Transverse colon (tissue), 4 donors: ENCODE data around the gene GID4.

Source experiments
- EP300 ChIP-seq: sonication (generic); formaldehyde crosslinking; IDR thresholded peaks from one replicate; pipeline ENCODE4 v1.6.1; 2017; ENCODE audit warnings: antibody characterized with exemption, low read depth
- POLR2A ChIP-seq: fragments of 450-650 bp; IDR thresholded peaks from one replicate; pipeline ENCODE4 v1.6.1; 2016; ENCODE audit warnings: antibody characterized with exemption, mild to moderate bottlenecking, moderate library complexity
- POLR2AphosphoS5 ChIP-seq, 3 donors: sonication (generic); formaldehyde crosslinking; IDR thresholded peaks; one replicate each; pipeline ENCODE4 v1.6.1; 2016; ENCODE audit warnings: antibody characterized with exemption in 3 of 3
- TF ChIP-seq, protein P1 (sequence below), 5 experiments: fragments of 200-600 bp in 3 of 5; fragments of 450-650 bp in 2 of 5; sonication (generic) in 3 of 5; IDR thresholded peaks; 1 replicate in 2 of 5; 2 replicates in 3 of 5; pipeline ENCODE4 v1.5.1; 2016 to 2017; ENCODE audit warnings: antibody characterized with exemption in 5 of 5, inconsistent platforms in 3 of 5, mild to moderate bottlenecking in 2 of 5, moderate library complexity in 1 of 5

DNA sequence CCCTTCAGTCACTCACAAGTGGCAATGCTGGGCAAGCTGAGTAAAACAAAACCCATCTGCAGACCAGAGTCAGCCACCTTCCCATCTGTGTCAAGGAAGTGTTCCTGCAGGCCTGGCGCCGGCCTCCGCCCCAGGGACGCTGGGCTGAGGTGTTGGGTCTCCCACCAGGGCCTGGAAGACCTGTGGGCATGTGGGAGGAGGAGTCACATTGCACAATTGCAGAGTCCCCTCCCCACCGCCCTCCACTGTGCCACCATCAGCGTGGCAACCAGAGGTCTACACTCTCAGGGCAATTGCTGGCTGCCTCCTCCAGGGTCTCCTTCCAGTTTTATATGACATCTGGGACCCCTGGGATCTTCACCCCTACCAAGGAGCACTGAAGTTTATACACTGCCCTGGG is 66.4 kb downstream of the GID4 start:
- TF ChIP-seq, protein P1, sequence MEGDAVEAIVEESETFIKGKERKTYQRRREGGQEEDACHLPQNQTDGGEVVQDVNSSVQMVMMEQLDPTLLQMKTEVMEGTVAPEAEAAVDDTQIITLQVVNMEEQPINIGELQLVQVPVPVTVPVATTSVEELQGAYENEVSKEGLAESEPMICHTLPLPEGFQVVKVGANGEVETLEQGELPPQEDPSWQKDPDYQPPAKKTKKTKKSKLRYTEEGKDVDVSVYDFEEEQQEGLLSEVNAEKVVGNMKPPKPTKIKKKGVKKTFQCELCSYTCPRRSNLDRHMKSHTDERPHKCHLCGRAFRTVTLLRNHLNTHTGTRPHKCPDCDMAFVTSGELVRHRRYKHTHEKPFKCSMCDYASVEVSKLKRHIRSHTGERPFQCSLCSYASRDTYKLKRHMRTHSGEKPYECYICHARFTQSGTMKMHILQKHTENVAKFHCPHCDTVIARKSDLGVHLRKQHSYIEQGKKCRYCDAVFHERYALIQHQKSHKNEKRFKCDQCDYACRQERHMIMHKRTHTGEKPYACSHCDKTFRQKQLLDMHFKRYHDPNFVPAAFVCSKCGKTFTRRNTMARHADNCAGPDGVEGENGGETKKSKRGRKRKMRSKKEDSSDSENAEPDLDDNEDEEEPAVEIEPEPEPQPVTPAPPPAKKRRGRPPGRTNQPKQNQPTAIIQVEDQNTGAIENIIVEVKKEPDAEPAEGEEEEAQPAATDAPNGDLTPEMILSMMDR (IDR thresholded peaks at IDR 0.05), result no peak
- TF ChIP-seq EP300 (no peak), POLR2A (no peak), POLR2AphosphoS5 (IDR thresholded peaks at IDR 0.05) (no peak)
